Endothelial cell of hepatic sinusoid (primary cell): ENCODE results near the gene ZNF132.
"Not testable (repeated sequence)": the region's sequence is repeated elsewhere in the genome, so short reads cannot be mapped to it uniquely, and the experiment has no call there.

Experiments
- in situ Hi-C: cut with HindIII; loops from 2 replicates; pipeline ENCODE4 v1.10.0; 2017; ENCODE audit warnings: low sequenced_read_pairs

ZNF132 gene

GRCh38 chr19:58408152-58409009, 31.6 kb downstream of the ZNF132 start, which contains the start of gene ZNF584:
Gene ZNF584 (plus strand): TSS chr19:58408649. CDS start chr19:58409148, 499 bp downstream.
- in situ Hi-C loops, result no loop called here

- in situ Hi-C loops, result no loop called here
Measured at GRCh38 chr19:58407658-58408151, 32.2 kb downstream of the ZNF132 start.

- in situ Hi-C loops, result no loop called here
Measured at GRCh38 chr19:58406818-58407657, 32.9 kb downstream of the ZNF132 start.

GRCh38 chr19:58403920-58404478, 36.0 kb downstream of the ZNF132 start:
- in situ Hi-C loops, result not testable (repeated sequence)

GRCh38 chr19:58401840-58402421, 38.0 kb downstream of the ZNF132 start:
- in situ Hi-C loops, result no loop called here

- in situ Hi-C loops, result no loop called here
Measured at GRCh38 chr19:58400916-58401839, 38.8 kb downstream of the ZNF132 start.

GRCh38 chr19:58400316-58400915, 39.5 kb downstream of the ZNF132 start:
- in situ Hi-C loops, result no loop called here

DNA sequence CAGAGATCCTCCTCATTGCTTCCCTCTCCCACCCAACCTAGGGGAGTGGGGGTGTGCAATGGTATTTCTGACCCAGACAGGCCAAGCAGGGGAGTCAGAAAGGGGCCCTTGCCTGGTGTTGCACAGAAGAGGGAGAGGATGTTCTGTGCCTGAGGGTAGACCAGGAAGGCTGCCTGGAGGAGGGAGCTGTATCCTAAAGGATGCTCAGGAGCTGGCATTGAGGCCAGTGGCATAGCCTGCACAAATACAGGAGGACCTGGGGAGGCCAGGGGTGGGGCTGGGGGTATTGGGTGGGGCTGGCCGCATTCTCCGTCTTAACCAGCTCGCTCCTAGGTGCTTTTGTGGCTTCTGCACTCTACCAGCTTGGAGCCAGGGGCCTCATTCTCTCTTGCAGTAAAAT, 40.0 kb downstream of the ZNF132 start:
- in situ Hi-C loops, result no loop called here

DNA sequence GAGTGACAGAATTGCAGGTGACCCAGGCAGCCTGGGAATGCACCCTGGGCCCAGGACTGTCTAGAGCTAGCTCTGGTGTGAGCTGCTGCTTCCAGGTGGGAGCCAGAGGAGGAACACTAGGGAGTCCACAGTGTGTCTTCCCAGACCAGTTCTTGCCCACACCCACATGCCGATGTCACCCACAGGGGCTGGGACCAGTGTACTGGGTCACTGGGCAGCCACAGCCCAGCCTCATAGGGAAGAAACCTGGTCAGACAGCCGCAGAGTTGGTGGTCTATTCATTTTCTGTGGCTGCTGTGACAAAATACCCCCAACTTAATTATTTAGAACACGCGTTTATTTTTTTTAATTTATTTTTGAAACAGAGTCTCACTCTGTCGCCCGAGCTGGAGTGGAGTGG, 41.4 kb downstream of the ZNF132 start:
- in situ Hi-C loops, result no loop called here

- in situ Hi-C loops, result no loop called here
Measured at GRCh38 chr19:58398087-58398486, 41.9 kb downstream of the ZNF132 start.

DNA sequence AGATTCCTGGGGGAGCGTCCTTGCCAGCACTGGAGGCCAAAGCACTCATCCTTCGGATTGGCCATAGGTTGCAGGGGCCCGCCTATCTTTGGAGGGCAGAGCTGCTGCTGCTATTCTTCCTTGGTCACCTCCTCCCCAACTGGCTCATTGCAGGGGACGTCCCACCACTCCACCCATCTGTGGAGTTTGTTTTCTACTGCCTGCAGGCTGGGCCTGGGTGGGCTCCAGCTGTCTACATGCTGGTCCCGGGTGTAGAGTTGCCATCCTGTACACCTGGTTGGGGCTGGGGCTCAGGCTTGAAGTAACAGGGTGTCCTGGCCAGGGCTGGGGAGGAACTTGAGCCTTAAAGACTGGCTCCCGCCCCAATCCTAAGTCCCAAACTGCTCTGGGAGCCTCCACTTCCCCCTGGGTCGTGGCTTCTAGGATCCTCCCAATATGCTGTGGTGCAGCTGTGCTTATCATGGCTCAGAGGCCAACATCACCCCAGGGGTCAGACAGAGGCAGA, 42.4 kb downstream of the ZNF132 start:
- in situ Hi-C loops, result no loop called here

- in situ Hi-C loops, result no loop called here
Measured at GRCh38 chr19:58396691-58397532, 43.0 kb downstream of the ZNF132 start.

DNA sequence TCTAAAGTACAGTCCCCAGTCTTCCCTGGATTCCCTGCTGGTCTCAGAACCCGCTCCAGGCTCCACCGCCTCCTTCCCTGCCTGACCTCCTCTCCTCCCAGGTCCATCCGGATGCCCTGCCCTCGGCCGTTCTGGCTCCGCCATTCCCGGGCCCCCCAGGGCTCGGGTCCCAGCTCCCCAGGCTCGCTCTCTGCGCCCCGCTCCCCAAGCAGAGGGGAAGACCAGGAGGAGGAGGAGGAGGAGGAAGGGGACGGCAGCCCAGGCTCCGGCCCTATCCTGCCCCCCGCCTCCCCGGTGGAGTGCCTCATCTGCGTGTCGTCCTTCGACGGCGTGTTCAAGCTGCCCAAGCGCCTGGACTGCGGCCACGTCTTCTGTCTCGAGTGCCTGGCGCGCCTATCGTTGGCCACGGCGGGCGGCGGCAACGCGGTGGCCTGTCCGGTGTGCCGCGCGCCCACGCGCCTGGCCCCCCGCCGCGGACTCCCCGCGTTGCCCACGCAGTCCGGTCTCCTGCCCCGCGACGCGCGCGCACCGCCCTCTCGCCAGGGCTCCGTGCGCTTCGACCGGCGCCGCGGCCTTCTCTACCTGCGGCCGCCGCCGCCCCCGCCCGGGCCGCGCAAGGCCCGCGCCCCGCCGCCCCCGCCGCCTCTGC, 43.9 kb downstream of the ZNF132 start:
- in situ Hi-C loops, result no loop called here

DNA sequence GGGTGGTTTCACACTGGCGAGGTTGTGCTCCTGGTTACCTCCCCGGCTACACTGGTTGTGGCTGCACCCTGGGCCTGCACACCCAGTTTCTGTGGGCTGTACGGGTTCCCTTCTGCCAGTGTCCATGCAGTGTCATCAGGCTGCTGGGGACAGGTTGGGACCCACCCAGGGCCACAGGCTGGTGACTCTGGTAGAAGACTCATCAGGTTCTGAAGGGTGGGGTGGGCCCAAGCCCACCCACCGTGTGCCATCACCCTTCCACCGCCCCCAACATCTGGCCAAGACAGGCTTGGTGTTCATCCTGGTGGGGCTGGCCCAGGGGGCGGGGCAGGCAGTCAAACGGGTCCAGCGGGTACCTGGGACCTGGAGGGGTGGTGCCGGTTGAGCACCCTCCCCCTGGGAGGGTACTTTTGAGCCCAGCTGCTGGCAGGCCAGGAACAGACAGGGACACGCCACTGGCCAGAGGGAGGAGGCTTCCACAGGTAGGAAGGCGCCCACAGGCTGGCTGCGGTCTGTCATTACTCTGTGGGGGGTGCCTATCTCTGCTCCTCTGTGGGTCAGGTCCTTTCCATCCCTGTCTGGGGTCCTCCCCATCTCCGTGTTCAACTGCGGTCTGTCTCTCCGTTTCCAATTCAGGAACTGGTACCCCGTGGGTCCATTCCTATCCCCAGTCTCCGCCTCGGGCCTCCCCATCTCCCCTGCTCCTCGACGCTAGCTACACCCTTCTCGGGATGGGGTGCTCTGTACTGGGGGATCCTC, 44.6 kb downstream of the ZNF132 start, which contains the start of gene RNF225:
Gene RNF225 (plus strand): TSS at position 437 of the 759 bp plus-strand sequence. CDS start 434 bp downstream, outside the sequence.
- in situ Hi-C loops, result no loop called here

DNA sequence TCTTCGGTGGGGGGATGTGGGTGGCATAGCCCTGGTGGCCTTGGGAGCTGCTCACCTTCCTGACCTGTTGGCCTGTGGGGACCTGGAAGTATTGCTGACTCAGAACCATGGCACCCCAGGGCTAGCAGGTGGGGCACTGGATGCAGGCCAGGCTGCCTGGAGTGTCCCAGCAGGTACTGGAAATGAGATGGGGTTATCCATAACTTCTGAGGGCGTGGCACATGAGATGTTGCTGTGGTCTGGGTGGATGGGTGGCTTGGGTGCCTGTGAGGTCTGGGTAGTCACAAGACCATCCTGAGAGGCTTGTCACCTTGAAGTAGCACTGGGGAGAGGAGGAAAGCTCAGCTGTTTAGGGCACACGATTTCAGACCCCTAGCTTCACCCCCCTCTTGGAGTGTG, 45.1 kb downstream of the ZNF132 start:
- in situ Hi-C loops, result no loop called here

- in situ Hi-C loops, result no loop called here
Measured at GRCh38 chr19:58393725-58394033, 46.3 kb downstream of the ZNF132 start.
